ENCODE measurements around the gene MID1IP1. TPM values are rescaled to one million over a fixed set of nuclear protein-coding genes. Genes with fewer than 3 reads are reported as not detected.

Gene MID1IP1
- total RNA-seq, 1 donor from 2014 or later = 24.4 TPM

DNA sequence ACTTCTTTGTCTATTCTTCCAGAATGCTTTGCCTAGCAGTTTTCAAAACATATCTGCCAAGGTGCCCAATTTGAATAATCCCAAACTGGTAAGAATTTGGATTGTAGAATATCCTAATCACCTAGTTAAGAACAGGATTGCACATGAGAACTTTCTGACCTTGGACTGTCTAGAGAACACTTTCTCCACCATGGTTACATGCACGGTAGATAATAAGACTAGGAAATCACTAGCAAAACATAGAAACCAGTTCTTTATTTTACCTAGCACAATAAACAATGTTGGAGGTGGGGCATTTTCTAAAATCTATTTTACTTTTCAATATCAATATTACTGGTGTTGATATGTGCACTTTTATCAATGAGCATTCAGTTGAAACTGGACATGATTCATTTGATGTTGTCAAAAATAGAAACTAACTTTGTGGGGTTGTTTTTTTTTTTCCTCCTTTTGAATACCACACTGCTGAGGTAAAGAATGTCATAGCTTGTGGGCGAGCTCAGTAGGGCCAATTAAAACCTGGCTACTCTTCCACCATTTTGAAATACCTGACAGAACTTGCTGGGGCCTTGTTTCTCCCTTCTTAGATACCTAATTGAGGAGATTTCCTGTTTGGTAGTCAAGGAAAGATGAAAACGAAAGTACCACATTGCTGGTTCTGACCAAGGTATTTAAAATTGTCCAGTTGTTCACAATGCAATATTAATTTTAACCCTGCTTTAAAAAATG lies 10.4 kb downstream of the MID1IP1 start:
- DNase-seq (ENCODE audit: extremely low read depth, low read depth, low spot score) = no peak

DNA sequence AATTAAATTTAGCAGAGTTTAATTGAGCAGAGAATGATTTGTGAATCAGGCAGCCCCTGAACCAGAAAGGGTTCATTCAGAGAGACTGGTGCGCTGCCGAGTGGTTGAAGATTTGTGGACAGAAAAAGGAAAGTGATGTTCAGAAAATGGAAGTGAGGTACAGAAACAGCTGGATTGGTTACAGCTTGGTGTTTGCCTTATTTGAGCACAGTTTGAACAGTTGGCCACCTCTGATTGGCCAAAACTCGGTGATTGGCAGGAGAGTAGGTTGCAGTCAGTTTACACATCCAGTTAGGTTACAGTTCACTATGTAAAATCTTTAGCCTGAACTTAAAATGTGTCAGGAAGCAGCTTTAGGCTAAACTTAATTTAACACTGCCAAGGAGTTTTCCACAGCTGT lies 14.9 kb downstream of the MID1IP1 start:
- no peak for DNase-seq (ENCODE audit: extremely low read depth, low read depth, low spot score)

DNA sequence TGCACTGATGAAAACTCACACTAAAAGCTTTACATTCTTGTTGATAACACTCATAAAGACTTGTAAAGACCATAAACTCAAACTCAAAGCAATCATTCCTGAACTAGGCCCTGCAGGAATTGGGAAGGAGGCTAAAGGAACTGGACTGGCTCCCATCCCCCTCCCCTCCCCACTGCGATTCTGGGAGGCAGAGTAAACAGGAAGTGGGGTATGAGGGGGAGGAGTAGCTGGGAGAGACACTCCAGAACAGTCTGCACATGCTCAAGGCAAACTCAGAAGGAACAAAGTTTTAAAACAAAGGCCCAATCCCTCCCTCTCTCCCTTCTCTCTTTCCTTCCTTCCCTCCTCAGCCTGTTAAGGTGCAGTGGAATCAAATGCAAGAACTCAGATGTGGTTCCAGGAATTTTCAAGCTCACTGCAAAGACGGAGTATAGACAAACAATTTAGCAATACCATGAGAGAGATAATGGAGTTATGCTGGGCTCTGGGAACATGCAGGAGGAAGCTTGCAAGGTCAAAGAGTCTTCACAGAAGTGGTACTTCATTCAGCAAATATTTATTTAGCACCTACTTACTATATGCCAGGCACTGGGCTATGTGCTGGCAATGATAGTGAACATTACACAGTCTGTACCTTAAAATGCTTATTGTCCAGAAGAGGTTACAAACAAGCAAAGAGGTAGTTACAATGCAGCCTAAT lies 15.9 kb downstream of the MID1IP1 start:
- DNase-seq (ENCODE audit: extremely low read depth, low read depth, low spot score) = no peak

DNA sequence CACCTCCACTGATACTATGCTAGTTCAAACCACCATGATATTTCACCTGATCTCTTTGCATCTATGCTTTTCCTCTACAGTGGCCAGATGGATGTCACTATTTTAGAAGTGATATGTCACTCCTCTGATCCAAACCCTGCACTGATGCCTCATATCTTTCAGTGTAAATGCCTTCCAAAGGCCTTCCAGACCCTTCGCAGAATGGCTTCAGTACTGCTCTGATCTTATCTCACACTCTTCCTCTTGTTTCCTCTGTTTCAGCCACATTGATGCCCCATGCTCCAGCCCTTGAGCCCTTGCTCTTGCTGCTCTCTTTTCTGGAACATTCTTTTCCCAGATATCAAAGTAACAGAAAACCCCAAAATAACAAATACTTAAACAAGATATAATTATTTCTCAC lies 17.9 kb downstream of the MID1IP1 start:
- no peak for DNase-seq (ENCODE audit: extremely low read depth, low read depth, low spot score)

DNA sequence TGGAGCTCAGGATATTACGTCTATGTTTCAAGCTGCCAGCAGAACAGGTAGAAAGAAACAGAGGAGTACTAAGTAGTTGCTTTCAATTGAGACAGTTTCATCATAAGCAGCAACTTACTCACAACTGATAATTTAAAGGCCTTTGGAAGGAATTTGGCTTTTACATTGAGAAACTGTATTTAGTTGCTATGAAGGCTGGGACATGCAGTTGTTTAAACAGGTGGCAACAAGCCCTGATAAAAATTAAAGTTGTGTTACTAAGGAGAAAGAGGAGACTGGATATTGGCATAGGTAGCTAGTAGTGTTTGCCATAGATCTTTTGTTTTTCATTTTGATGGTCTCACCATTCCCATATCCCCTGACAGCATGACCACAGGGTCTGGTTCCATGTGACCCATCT lies 18.4 kb downstream of the MID1IP1 start:
- no peak for DNase-seq (ENCODE audit: extremely low read depth, low read depth, low spot score)

DNA sequence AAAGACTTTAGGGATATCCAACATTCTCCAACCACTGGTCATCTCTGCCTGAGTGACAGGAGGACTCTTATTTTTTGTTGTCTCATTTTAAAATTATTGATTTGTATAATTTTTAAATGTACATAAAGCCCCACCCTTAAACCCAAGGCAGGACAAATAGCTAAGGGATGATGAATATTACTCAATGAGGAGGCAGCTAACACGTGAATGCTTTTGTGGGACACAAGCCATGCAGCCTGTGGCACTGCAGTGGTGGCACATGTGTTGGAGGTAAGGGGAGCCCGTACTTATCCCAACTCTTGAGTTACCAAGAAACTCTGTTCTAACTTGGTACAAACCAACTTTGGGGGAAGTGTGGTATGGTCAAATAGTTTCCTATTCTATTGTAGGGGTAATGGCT lies 19.5 kb downstream of the MID1IP1 start:
- DNase-seq (ENCODE audit: extremely low read depth, low read depth, low spot score) = no peak

DNA sequence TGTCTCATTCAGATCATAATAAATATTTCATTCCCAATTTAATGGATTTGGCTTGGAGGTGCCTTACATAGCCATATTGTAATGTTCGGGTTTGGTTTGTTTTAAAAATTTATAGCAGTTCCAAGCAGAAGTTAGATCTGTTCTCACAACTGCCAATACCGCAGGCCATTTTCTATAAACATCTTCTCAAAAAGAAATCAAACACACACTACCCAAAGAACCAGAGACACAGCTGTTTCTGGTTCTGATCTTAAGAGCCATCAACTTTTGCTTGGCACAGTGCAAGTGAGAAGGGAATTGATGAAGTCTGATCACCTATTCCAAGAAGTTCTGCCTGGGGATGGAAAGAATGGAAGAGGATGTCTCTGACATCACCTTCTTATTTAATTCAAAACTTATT lies 22.9 kb downstream of the MID1IP1 start:
- no peak for DNase-seq (ENCODE audit: extremely low read depth, low read depth, low spot score)

DNA sequence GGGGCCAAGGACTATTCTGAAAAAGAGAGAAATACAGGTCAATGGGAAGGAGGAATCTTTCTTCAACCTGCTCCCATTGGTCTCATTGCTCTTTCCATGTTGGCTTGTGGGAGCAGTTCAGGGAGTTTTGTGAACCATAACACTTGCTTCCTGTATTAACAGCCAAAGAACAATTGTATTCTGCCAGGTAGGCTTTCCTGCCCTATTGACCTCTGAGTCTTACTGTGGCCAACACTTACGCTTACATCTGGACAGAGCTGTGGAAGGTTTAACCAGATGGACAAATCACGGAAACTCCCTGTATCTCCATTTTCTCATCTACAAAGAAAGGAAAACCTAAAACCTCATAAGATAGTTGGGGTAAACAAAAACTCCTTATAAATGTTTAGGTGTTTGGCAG lies 30.7 kb downstream of the MID1IP1 start:
- no peak for DNase-seq (ENCODE audit: extremely low read depth, low read depth, low spot score)

DNA sequence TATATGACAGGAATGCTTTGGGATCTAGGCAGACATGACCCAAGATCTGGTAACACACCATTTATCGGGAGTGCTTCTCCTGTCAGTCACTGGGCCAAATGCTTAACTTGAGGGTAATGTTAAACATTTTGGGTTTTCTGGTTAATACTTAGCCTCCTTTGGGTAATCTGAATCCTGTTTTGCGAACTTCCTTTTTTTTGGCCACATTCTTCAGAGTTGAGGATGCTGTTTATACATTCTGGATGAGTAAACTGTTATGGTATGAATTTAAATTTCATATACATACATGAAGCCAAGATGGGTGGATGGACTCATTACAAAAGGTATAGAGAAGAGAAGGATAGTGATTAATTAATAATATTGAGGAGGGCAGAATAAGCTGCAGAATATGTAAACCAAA lies 36.1 kb downstream of the MID1IP1 start:
- DNase-seq (ENCODE audit: extremely low read depth, low read depth, low spot score) = no peak

DNA sequence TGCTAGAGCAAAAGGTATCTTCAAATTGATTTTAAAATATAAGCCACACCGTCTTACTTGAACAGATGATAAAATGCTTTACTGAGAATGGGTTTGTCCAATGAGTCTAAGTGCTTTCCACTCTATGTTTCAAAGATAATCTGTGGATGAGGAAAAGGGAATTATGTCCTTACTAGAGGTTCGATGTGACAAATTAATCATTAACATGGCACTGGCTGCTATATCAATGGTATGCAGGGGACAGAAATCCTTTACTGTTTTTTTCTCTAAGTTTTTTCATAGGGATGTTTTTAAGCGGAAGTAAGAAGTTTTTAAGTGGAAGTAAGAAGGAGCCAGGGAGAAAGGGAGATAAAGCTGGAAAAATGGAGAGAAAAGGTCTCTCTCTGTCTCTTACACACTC lies 38.0 kb downstream of the MID1IP1 start:
- DNase-seq (ENCODE audit: extremely low read depth, low read depth, low spot score) = no peak

DNA sequence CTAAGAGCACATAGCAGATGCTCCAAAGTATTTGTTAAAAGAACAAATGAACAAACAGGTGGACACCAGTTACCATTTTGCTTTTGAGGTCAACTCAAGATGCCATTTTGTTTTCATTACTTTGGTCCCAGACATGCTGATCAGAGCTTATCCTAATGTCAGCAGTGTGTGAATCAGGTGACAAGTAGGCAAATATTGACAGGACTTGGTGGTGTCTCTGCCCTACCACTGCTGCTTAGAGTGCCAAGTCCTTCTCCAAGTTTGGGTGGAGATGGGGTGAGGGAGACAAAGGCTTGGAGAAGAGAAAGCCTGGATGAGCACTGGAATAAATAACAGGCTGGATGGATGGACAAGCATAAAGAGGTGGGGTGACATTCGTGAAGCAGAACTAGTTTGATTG lies 38.7 kb downstream of the MID1IP1 start:
- no peak for DNase-seq (ENCODE audit: extremely low read depth, low read depth, low spot score)

DNA sequence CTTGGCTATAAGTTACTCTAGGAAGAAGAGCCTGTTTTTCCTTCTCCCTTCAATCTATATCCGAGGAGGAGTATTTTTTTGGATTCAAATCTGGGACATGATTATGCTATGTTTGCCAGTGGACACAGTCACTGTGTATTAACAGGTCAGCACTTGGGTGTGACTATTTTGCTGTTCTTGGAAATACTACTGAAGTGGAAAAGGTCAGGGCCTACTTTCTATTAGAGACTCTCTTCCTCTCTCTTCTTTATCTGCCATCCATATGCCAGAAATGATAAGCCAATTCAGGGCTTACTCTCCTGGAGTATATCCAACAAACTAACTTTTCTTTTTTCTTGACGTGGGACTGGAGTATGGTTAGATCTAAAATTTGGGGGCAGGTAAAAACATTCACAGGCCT lies 40.5 kb downstream of the MID1IP1 start:
- DNase-seq (ENCODE audit: extremely low read depth, low read depth, low spot score) = no peak

DNA sequence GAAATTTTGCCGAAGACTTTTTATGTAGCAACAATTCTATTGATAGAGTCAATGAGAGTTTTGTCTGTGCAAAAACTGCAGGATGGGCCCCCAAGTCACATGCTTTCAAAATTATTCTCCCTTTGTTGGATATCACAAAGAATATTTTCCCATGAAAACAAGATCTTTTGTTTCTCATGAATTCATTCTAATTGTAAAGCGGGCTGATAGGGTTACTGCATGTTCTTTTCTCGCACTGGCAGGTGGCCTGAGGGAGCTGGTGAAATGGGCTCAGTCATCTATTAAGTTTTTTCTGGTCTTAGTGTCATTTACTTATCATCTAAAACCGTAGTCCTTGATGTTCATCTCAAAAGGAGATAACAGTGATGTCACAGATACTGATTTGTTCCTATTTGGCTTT lies 44.2 kb downstream of the MID1IP1 start:
- no peak for DNase-seq (ENCODE audit: extremely low read depth, low read depth, low spot score)

DNA sequence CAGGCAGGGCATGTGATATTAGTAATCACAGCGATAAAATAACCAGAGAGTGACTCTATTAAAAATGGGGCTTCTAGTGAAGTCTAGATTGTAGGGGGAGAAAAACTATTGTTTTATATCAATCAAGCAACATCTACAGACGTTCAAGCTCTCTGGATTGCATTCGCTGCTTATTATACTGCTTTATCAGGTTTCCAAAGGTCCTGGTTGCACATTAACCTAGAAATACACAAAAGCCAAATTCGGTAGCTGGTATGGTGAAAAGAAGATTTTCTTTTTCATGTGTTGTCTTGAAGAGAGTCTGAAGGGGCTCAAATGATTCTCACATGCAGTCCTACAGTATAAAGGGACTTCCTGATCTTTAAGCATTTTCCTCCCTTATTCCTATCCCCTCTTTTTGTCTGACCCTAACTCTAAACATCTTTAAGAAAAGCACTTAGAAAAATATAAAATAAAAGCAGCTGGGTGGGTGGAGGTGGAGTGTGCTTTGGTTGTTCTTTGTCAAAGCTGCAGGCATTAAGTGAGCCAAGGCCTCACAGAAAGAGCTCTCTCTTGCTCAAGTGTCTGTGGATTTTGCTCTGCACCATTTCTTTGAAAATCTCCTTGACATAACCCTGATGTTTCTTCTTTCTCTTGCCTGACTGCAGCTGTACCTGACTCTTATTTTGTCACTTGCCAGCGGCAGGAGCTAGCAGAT lies 46.1 kb downstream of the MID1IP1 start:
- no peak for DNase-seq (ENCODE audit: extremely low read depth, low read depth, low spot score)

DNA sequence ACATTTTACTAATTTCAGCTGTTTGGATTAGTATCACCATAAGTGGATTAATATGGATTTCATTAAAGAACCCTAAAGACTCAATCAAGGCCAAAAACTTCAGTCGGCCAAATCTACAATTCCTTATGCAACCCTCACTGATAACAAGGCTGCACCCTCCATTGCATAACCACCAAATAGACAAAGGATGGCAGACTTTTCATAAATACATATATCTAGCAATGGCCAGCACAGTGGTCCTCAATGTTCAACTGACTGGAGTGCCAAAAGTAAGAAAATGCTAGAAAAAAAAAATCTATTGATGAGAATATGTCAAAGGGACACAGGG lies 46.6 kb downstream of the MID1IP1 start:
- no peak for DNase-seq (ENCODE audit: extremely low read depth, low read depth, low spot score)

DNA sequence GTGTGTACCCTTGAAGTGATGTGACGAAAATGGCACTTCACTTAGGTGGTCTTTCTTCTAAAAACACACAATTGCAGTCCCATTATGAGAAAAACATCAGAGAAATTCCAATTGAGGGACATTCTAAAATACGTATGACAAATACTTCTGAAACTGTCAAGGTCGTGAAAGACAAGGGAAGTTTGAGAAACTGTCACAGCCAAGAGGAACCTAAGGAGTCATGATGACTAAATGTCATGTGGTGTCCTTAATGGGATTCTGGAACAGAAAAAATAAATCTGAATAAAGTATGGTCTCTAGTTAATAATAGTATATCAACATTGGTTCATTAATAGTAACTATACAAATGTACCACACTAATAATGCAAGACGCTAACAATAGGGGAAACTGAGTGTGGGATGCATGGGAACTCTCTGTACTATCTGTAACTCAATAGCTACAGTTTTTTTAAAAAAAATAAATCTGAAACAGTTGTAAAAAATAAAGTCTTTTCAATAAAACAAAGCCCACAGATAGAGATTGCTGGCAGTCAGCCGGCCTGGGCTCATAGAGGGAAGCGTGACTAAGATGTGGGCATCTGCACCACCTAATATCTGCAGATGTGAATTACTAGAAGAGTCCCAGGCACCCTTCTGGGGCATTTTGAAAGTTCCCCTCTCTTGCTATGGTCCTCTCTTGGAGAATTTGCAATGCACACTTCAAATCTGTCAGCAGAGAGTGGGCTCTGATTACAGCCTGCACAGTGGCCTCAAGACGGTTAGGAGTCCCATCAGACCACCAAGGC lies 47.6 kb downstream of the MID1IP1 start:
- DNase-seq (ENCODE audit: extremely low read depth, low read depth, low spot score) = no peak

DNA sequence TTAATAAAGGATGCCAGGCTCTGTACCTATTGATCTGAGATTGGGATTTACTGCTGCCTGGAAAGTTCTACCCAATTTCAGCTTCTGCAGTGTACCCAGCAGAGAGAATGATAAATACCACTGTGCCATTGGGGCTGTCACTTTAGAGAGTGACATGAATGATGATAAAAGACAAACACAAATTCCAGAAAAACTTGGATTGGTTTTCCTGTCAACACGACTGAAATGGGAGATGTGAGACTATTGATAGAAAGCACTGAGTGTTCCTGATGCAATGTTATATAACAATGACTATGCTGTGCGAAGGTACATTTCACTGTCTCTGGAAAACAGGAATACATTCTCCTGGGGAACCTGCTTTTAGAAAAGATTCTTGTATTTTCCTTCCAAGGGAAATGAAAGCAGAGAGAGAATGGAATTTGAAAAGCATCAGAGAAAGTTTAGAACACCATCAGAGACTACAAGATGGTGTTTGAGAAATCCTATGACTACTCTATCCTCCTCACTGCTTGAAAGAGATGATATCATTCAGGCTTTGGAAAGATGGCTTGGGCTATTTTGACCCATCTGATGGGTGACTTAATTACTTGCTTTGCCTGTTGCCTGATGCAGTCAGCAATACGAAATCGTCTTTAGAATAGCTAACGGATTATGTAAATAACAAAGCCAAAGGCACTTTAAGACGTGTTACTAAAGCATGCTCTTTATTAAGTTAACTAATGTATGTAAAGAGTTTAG lies 49.7 kb downstream of the MID1IP1 start:
- DNase-seq (ENCODE audit: extremely low read depth, low read depth, low spot score) = no peak

DNA sequence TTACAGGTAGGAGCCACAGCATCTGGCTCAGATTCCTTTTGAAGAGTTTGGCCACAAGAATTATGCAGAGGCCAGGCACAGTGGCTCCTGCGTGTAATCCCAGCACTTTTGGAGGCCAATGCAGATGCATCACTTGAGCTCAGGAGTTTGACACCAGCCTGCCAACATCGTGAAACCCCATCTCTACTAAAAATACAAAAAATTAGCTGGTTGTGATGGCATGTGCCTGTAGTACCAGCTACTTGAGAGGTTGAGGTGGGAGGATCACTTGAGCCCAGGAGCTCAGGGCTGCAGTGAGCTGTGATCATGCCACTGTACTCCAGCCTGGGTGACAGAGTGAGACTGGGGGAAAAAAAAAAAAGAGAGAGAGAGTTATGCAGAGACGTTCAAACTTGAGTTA lies 53.0 kb downstream of the MID1IP1 start:
- DNase-seq (ENCODE audit: extremely low read depth, low read depth, low spot score) = no peak

Measured in glomerular endothelial cell (primary cell).